Thyroid gland (tissue), 4 donors: Measurements from ENCODE around the gene SLC29A2. TPM values are rescaled to one million over a fixed set of nuclear protein-coding genes. Genes with fewer than 3 reads are reported as not detected.
A peak's percentile ranks its signal among the peaks of the same experiment; 100 is the strongest.
"Not testable (repeated sequence)": the region's sequence is repeated elsewhere in the genome, so short reads cannot be mapped to it uniquely, and the experiment has no call there.

Experiments
- DNase-seq, 2 donors: peaks; one replicate each; pipeline ENCODE4 v3.0.0-alpha.2; 2019
- H3K27ac ChIP-seq, 3 donors: fragments of 200-600 bp; sonication (generic); 1 replicate in 2 of 3; 2 replicates in 1 of 3; pipeline ENCODE4 v1.5.1; 2016 to 2019; ENCODE audit warnings: mild to moderate bottlenecking in 1 of 3, moderate library complexity in 1 of 3
- H3K27me3 ChIP-seq: fragments of 200-600 bp; sonication (generic); one replicate; pipeline ENCODE4 v1.5.1; 2019
- H3K36me3 ChIP-seq, 2 donors: fragments of 200-600 bp; sonication (generic); one replicate each; pipeline ENCODE4 v1.5.1; 2016 to 2019
- H3K4me1 ChIP-seq, 2 donors: fragments of 200-600 bp; sonication (generic); one replicate each; pipeline ENCODE4 v1.5.1; 2017 to 2019
- H3K4me3 ChIP-seq, 3 donors: fragments of 200-600 bp; sonication (generic); replicated peaks in 1 of 3; 1 replicate in 2 of 3; 2 replicates in 1 of 3; pipeline ENCODE4 v1.5.1; 2016; ENCODE audit warnings: mild to moderate bottlenecking in 1 of 3
- H3K9me3 ChIP-seq: fragments of 200-600 bp; sonication (generic); one replicate; pipeline ENCODE4 v1.5.1; 2017
- CTCF ChIP-seq, 6 experiments: fragments of 200-600 bp in 3 of 6; fragments of 450-650 bp in 3 of 6; sonication (generic) in 3 of 6; IDR thresholded peaks; one replicate each; pipeline ENCODE4 v1.5.1; 2016 to 2019; ENCODE audit warnings: antibody characterized with exemption in 6 of 6, mild to moderate bottlenecking in 2 of 6, inconsistent platforms in 1 of 6, moderate library complexity in 1 of 6
- POLR2A ChIP-seq, 2 donors: fragments of 450-650 bp; IDR thresholded peaks; one replicate each; pipeline ENCODE4 v1.6.1; 2017; ENCODE audit warnings: antibody characterized with exemption in 2 of 2, mild to moderate bottlenecking in 2 of 2, moderate library complexity in 1 of 2
- WGBS, 2 donors: methylation state at CpG; one replicate each; pipeline ENCODE4 v1.1.5; 2017; 5-methylcytosine and 5-hydroxymethylcytosine counted together
- intact Hi-C: fragments of 100-400 bp; cut with DNase I; formaldehyde crosslinking; loops from one replicate; pipeline ENCODE4 v1.15.1; 2023
- total RNA-seq, 4 donors: library from RNA; depleted of rRNA; stranded (reverse); fragments of >200 nt; gene quantifications; one replicate each; pipeline ENCODE4 v1.2.3, GENCODE V29; 2016

Gene SLC29A2
- total RNA-seq, 4 donors from 2014 or later, result 5.0 to 11.4 (median 8.3) TPM

DNA sequence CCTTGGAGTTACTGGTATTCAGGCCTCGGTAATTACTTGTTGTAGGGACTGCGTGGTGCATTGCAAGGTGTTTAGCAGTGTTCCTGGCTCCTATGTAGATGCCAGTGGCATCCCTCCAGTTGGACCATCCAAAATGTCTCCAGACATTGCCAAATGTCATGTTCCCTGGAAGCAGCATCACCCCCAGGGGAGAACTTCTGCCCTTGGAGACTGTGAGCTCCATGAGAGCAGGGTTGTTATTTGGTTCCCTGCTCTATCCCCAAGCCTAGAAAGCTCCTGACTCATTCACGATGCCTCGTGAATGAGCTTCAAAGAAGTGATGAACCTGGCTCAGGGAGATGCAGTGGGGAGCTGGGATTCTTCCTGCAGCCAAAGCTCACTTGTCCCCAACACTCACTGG lies 50.0 kb downstream of the SLC29A2 start:
- DNase-seq, result no peak
- WGBS, 2 donors, result 92 to 94% methylated on average over 4 of the region's 4 CpGs
- Histone ChIP-seq H3K9me3 (no peaks in the 10 kb centered on the region), H3K27me3 (no peaks in the 10 kb centered on the region), H3K4me3 (no peak overlapping the region), H3K36me3 (no peaks in the 10 kb centered on the region), H3K27ac (peak overlapping the region in 1 of 3 donors; percentile 10), H3K4me1 (peaks cover 0 to 25% of the 10 kb centered on the region in 2 donors)
- TF ChIP-seq POLR2A (IDR thresholded peaks at IDR 0.05) (no peak), CTCF (IDR thresholded peaks at IDR 0.05) (no peak)
- intact Hi-C loops, result no loop called here

DNA sequence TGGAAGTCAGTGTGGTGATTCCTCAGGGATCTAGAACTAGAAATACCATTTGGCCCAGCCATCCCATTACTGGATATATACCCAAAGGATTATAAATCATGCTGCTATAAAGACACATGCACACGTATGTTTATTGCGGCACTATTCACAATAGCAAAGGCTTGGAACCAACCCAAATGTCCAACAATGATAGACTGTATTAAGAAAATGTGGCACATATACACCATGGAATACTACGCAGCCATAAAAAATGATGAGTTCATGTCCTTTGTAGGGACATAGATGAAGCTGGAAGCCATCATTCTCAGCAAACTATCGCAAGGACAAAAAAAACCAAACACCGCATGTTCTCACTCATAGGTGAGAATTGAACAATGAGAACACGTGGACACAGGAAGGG lies 50.8 kb downstream of the SLC29A2 start:
- H3K4me3 ChIP-seq, H3K36me3 ChIP-seq, intact Hi-C loops, H3K9me3 ChIP-seq, H3K27ac ChIP-seq, DNase-seq, H3K27me3 ChIP-seq: not testable (repeated sequence)
- peaks cover 0 to 20% of the 10 kb centered on the region in 2 donors for H3K4me1 ChIP-seq
- 95 to 98% methylated on average over 6 of the region's 6 CpGs for WGBS, 2 donors

GRCh38 chr11:66320289-66320688 lies 51.3 kb downstream of the SLC29A2 start:
- DNase-seq, H3K9me3 ChIP-seq, H3K27me3 ChIP-seq, H3K36me3 ChIP-seq, intact Hi-C loops, H3K4me3 ChIP-seq, H3K27ac ChIP-seq: not testable (repeated sequence)
- WGBS, 2 donors, result 92 to 96% methylated on average over 2 of the region's 2 CpGs
- peaks cover 0 to 20% of the 10 kb centered on the region in 2 donors for H3K4me1 ChIP-seq

- 74 to 88% methylated on average over 3 of the region's 3 CpGs for WGBS, 2 donors
- Histone ChIP-seq H3K4me1 (peaks cover 0 to 20% of the 10 kb centered on the region in 2 donors), H3K9me3 (no peaks in the 10 kb centered on the region), H3K4me3 (no peak overlapping the region), H3K27ac (no peak overlapping the region), H3K27me3 (peaks cover 3% of the 10 kb centered on the region), H3K36me3 (no peaks in the 10 kb centered on the region)
- no peak for DNase-seq
- intact Hi-C loops, result no loop called here
- TF ChIP-seq POLR2A (IDR thresholded peaks at IDR 0.05), result no peak
- TF ChIP-seq CTCF (IDR thresholded peaks at IDR 0.05), result no peak
Observed at GRCh38 chr11:66318600-66318970, 53.0 kb downstream of the SLC29A2 start.

GRCh38 chr11:66317723-66318599 lies 53.6 kb downstream of the SLC29A2 start:
- intact Hi-C loops, result no loop called here
- Histone ChIP-seq H3K4me1 (peaks cover 4 to 26% of the 10 kb centered on the region in 2 donors), H3K9me3 (no peaks in the 10 kb centered on the region), H3K27ac (peak overlapping the region in 2 of 3 donors; percentile 50 to 59), H3K36me3 (no peaks in the 10 kb centered on the region), H3K4me3 (peak overlapping the region in 1 of 3 donors; percentile 26), H3K27me3 (peaks cover 3% of the 10 kb centered on the region)
- TF ChIP-seq POLR2A (IDR thresholded peaks at IDR 0.05), result no peak
- TF ChIP-seq CTCF (IDR thresholded peaks at IDR 0.05), result no peak
- 39 to 43% methylated on average over 7 to 10 of the region's 16 CpGs for WGBS, 2 donors
- DNase-seq, result peak; percentile 9 to 21

- Histone ChIP-seq H3K4me1 (peaks cover 6 to 32% of the 10 kb centered on the region in 2 donors), H3K27me3 (peaks cover 3% of the 10 kb centered on the region), H3K4me3 (peak overlapping the region in 1 of 3 donors; percentile 26), H3K27ac (peak overlapping the region; percentile 50 to 59 (median 53)), H3K9me3 (no peaks in the 10 kb centered on the region), H3K36me3 (no peaks in the 10 kb centered on the region)
- TF ChIP-seq POLR2A (IDR thresholded peaks at IDR 0.05), result no peak
- 8 to 12% methylated on average over 10 to 12 of the region's 14 CpGs for WGBS, 2 donors
- intact Hi-C loops, result no loop called here
- DNase-seq, result peak; percentile 33 to 45
Observed at GRCh38 chr11:66317322-66317722, 54.2 kb downstream of the SLC29A2 start.
